Activated T-helper 1 cell treated with Interleukin-2 at 50 U/mL for 16 hours (primary cell): ENCODE results near the gene AMY1A.
"Not testable (repeated sequence)": the region's sequence is repeated elsewhere in the genome, so short reads cannot be mapped to it uniquely, and the experiment has no call there.

Experiments used
- DNase-seq: peaks from one replicate; pipeline ENCODE4 v3.0.0-alpha.2; 2020; ENCODE audit warnings: low read depth

The AMY1A gene

GRCh38 chr1:103655460-103655859 is at the start of gene AMY1A:
Gene AMY1A, plus strand, starts transcription at chr1:103655760. Its CDS starts 571 bp downstream, at chr1:103656331.
- DNase-seq: not testable (repeated sequence)

GRCh38 chr1:103616362-103616761 is 39.2 kb upstream of the AMY1A start:
- no peak for DNase-seq

GRCh38 chr1:103616994-103617477 is 38.5 kb upstream of the AMY1A start, which contains the start of gene AMY2A:
Gene AMY2A, plus strand, starts transcription at chr1:103617427. Its CDS starts 14 bp downstream, at chr1:103617441.
- DNase-seq: not testable (repeated sequence)

- DNase-seq: not testable (repeated sequence)
Measured at GRCh38 chr1:103627436-103627835, 28.1 kb upstream of the AMY1A start.

GRCh38 chr1:103641194-103641593 is 14.4 kb upstream of the AMY1A start:
- not testable (repeated sequence) for DNase-seq

GRCh38 chr1:103643908-103644307 is 11.7 kb upstream of the AMY1A start:
- not testable (repeated sequence) for DNase-seq

GRCh38 chr1:103650305-103650704 is 5.3 kb upstream of the AMY1A start:
- DNase-seq: not testable (repeated sequence)

- DNase-seq: not testable (repeated sequence)
Measured at GRCh38 chr1:103650889-103651288, 4.7 kb upstream of the AMY1A start.

GRCh38 chr1:103654133-103654532 is 1.4 kb upstream of the AMY1A start:
- not testable (repeated sequence) for DNase-seq

- not testable (repeated sequence) for DNase-seq
Measured at GRCh38 chr1:103676335-103676734, 20.8 kb downstream of the AMY1A start.

- DNase-seq: not testable (repeated sequence)
Measured at GRCh38 chr1:103696110-103696509, 40.5 kb downstream of the AMY1A start, which contains the start of gene AMY1B. Gene AMY1B, minus strand, starts transcription at chr1:103696210. Its CDS starts 571 bp downstream, at chr1:103695639.

- DNase-seq: not testable (repeated sequence)
Measured at GRCh38 chr1:103697430-103697829, 41.9 kb downstream of the AMY1A start.

GRCh38 chr1:103700669-103701068 is 45.1 kb downstream of the AMY1A start:
- not testable (repeated sequence) for DNase-seq

GRCh38 chr1:103701256-103701655 is 45.7 kb downstream of the AMY1A start:
- DNase-seq: not testable (repeated sequence)

GRCh38 chr1:103707670-103708069 is 52.1 kb downstream of the AMY1A start:
- DNase-seq: not testable (repeated sequence)

- not testable (repeated sequence) for DNase-seq
Measured at GRCh38 chr1:103710381-103710780, 54.8 kb downstream of the AMY1A start.
